SH-SY5Y (cell line): ENCODE data around the gene SLC25A22.

Experiments used
- GATA2 ChIP-seq: IDR thresholded peaks from 2 replicates; pipeline ENCODE4 v1.6.1; 2011; ENCODE audit warnings: mild to moderate bottlenecking, low read depth, low read length
- GATA3 ChIP-seq: IDR thresholded peaks from 2 replicates; pipeline ENCODE4 v1.6.1; 2011; ENCODE audit warnings: low read depth, mild to moderate bottlenecking, low read length, moderate library complexity

DNA sequence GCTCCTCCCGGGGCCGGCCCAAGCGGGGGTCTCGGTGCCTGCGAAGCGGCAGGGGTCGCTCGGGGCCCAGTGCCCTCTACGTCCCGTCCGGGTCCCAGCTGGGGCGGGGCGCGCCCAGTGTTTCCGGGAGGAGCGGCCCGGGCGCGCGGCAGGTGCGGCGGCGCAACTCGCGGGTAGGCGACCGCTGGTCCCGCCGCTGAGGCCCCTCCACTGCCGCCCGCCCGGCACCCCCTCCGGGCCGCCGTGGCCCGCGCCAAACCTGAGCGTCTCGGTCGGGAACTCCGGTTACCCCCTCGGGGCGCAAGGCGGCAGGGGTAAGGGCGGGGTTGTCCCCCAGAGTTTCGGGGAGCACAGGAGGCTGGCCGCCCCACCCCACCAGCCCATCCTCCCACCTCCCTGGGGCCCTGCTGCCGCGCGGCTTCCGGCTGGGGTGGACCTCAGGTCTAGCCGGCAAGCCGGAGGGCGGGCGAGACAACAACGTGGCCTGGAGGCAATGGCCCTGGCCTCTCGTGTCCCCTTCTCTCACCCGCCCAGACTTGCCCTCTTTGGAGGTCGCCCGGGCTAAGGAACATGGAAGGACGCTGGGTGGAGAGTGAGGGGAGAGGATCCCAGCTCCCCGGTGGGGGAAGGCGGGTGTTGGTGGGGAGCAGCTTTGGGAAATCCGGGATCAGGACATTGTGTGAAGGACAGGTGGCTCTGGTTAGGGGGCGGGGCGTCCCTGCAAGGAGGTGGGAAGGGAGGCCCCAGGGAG is 29.2 kb upstream of the SLC25A22 start:
- no peak for TF ChIP-seq GATA3
- TF ChIP-seq GATA2, result no peak
